KOPT-K1 (cell line): ENCODE results near the gene ARFGAP1.

Experiments
- H3K27ac ChIP-seq: fragments of 200-600 bp; sonication (generic); 2 replicates; pipeline ENCODE4 v1.5.1; 2016; ENCODE audit warnings: antibody characterized with exemption, mild to moderate bottlenecking, low read depth, low read length; ENCODE audit not compliant: poor library complexity, severe bottlenecking
- H3K36me3 ChIP-seq: fragments of 200-600 bp; sonication (generic); 2 replicates; pipeline ENCODE4 v1.5.1; 2017; ENCODE audit warnings: antibody characterized with exemption, mild to moderate bottlenecking, low read length, moderate library complexity; ENCODE audit not compliant: insufficient read depth
- H3K9me3 ChIP-seq: fragments of 200-600 bp; sonication (generic); 2 replicates; pipeline ENCODE4 v1.5.1; 2017; ENCODE audit warnings: antibody characterized with exemption, low read length, mild to moderate bottlenecking; ENCODE audit not compliant: insufficient read depth, poor library complexity, severe bottlenecking

ARFGAP1 gene

GRCh38 chr20:63272105-63273058 is at the start of gene ARFGAP1:
TSS of gene ARFGAP1 (plus strand) at chr20:63272813. CDS start at chr20:63275581, 2,768 bp downstream.
- Histone ChIP-seq H3K9me3 (no peaks in the 10 kb centered on the region), H3K27ac (peak within 1 kb of the TSS; percentile 73), H3K36me3 (peaks cover 20% of the 10 kb centered on the region; the same call in 1 of the 2 replicates)

DNA sequence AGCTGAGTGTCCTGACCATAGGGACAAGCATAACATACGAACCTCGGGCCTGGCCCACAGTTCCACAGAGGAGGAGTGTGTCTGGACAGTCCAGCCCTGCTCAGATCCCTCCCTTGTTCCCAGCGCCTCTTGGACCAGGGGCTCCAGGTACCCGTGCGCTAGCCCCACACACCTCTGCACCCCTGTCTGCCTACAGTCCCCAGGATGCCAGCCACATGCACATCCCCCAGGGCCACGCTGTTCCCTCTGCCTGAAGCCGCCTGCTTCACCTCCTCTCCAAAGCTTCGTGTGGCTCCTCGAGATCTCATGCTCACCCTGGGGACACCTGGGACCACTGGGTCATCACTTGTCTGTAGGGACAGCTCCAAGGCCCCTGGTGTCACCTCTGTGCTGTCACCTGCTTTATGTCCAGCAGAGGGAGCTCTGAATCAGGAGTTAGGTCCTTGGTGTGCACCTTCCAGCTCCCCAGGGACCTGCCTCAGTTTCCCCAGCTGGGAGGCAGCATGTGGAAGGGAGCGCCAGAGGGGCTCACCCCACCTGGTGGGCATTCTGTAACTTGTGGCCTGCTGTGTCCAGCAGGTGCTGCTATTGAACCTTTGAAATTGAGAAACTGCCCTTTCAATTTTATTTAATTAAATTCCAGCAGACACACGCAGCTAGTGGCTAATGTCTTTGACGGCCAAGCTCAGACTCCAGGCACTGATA is 49.3 kb upstream of the ARFGAP1 start:
- no peaks in the 10 kb centered on the region for H3K9me3 ChIP-seq
- H3K27ac ChIP-seq = no peak overlapping the region

GRCh38 chr20:63223826-63224207 is 48.8 kb upstream of the ARFGAP1 start:
- no peaks in the 10 kb centered on the region for H3K36me3 ChIP-seq
- no peaks in the 10 kb centered on the region for H3K9me3 ChIP-seq
- H3K27ac ChIP-seq = no peak overlapping the region

More for the DNA sequence above, 49.3 kb upstream of the ARFGAP1 start:
- H3K36me3 ChIP-seq = no peaks in the 10 kb centered on the region

GRCh38 chr20:63224412-63225081 is 48.1 kb upstream of the ARFGAP1 start:
- Histone ChIP-seq H3K27ac (no peak overlapping the region), H3K36me3 (no peaks in the 10 kb centered on the region), H3K9me3 (no peaks in the 10 kb centered on the region)

DNA sequence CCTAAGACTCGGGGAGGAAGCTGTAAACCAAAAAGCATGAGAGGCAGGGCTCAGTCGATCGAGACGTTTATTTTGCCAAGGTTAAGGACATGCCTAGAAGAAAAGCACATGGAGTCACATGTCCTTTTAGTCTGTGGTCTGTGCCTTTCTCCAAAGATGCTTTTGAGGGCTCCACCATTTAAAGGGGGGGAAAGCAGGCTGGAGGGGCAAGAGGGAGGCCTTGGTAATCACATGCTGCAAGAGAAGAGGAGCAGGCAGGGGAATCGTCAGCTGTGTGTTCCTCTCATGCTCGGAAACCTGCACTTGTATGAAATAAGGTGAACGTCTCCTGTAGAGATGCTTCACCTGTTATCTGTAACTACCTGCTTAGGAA is 47.5 kb upstream of the ARFGAP1 start:
- H3K36me3 ChIP-seq = no peaks in the 10 kb centered on the region
- H3K9me3 ChIP-seq = no peaks in the 10 kb centered on the region
- no peak overlapping the region for H3K27ac ChIP-seq

DNA sequence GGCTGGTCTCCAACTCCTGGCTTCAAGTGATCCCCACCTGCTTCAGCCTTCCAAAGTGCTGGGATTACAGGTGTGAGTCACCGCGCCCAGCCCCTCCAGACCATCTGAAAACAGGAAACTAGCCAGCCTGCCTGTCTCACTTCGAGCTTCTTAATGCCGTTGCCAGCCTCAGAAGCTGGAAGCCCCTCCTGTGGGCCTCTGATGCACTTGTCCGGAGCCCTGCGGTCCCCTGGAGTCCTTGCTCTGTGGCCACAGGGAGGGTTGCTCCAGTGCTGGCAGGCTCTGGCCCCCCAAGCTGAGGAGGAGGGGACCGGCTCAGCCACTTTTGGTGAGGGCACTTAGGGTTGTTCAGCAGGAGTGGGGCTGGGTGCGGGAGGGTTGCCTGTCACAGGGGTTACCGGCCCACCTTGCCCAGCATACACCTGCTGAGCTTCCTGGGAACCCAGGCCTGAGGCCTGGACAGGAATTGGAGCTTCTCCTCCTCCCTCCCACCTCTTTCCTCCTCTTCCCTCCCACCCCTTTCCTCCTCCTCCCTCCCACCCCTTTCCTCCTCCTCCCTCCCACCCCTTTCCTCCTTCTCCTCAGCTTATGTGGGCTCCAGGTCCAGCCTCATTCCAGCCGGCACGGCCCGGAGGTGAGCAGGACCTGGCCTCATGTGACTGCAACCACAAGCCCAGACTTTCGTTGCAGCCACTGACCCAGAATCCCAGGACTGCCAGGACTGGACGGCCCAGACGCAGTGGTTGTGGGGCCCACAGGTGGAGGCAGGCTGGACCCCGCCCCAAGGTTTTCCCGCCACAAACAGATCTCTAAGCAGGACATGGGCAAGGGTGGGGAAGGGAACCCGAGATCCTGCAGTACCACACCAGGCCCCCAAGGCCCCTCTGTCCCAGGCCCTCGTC is 46.3 kb upstream of the ARFGAP1 start:
- H3K27ac ChIP-seq = no peak overlapping the region

GRCh38 chr20:63227260-63227659 is 45.4 kb upstream of the ARFGAP1 start:
- Histone ChIP-seq H3K36me3 (no peaks in the 10 kb centered on the region), H3K9me3 (no peaks in the 10 kb centered on the region), H3K27ac (no peak overlapping the region)

More for the DNA sequence above, 46.3 kb upstream of the ARFGAP1 start:
- Histone ChIP-seq H3K36me3 (no peaks in the 10 kb centered on the region), H3K9me3 (no peaks in the 10 kb centered on the region)

GRCh38 chr20:63228806-63229205 is 43.8 kb upstream of the ARFGAP1 start:
- H3K36me3 ChIP-seq = no peaks in the 10 kb centered on the region
- no peaks in the 10 kb centered on the region for H3K9me3 ChIP-seq
- H3K27ac ChIP-seq = no peak overlapping the region

DNA sequence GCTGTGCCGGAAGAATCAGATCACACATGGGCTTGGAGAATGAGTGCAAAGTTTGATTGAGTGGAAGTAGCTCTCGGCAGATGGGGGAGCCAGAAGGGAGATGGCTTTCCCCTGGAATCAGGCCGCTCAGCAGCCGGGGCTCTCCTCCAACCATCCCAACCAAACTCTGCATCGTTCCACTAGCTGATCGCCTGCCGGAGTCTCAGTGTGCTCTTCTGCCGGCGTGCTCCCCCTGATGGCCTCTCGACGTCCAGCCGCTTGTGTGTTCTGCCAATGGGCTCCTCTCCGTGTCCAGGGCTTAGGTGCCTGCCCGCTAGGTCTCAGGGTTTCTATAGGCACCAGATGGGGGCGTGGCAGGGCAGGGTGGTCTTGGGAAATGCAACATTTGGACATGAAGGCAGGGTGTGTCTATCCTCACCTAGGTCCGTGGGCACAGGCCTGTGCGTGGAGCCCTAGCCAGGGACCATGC is 41.8 kb upstream of the ARFGAP1 start:
- H3K9me3 ChIP-seq = no peaks in the 10 kb centered on the region
- H3K27ac ChIP-seq = no peak overlapping the region
- no peaks in the 10 kb centered on the region for H3K36me3 ChIP-seq

- Histone ChIP-seq H3K36me3 (no peaks in the 10 kb centered on the region), H3K27ac (no peak overlapping the region), H3K9me3 (no peaks in the 10 kb centered on the region)
These were observed 40.2 kb upstream of the ARFGAP1 start for GRCh38 chr20:63232235-63233060.

DNA sequence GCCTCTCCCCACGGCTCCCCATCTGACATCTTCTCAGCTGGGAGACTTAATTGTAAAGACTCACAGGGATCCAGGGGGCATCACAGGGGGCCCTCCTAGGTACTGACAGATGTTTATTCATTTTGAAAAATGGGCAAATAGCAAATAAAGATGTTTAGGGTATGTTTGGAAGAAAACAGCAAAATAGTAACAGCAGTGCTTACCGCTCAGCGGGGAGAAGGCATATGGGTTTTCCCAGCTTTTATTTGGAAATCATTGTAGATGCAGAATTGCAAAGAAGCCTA is 39.6 kb upstream of the ARFGAP1 start:
- Histone ChIP-seq H3K27ac (no peak overlapping the region), H3K36me3 (no peaks in the 10 kb centered on the region), H3K9me3 (no peaks in the 10 kb centered on the region)

GRCh38 chr20:63233924-63234323 is 38.7 kb upstream of the ARFGAP1 start:
- Histone ChIP-seq H3K27ac (no peak overlapping the region), H3K36me3 (no peaks in the 10 kb centered on the region), H3K9me3 (no peaks in the 10 kb centered on the region)

GRCh38 chr20:63234693-63235398 is 37.8 kb upstream of the ARFGAP1 start:
- Histone ChIP-seq H3K9me3 (no peaks in the 10 kb centered on the region), H3K36me3 (no peaks in the 10 kb centered on the region), H3K27ac (no peak overlapping the region)
